Loucy (cell line): ENCODE measurements around the gene NKAP.

Source experiments
- EZH2phosphoT487 ChIP-seq: fragments of 200-600 bp; IDR thresholded peaks from 2 replicates; pipeline ENCODE4 v1.6.1; 2018; ENCODE audit warnings: antibody characterized with exemption, mild to moderate bottlenecking, moderate library complexity, borderline replicate concordance
- TF ChIP-seq, protein P1 (sequence below): fragments of 200-600 bp; sonication (generic); conservative IDR thresholded peaks from 2 replicates; pipeline ENCODE4 v1.5.1; 2014; ENCODE audit warnings: mild to moderate bottlenecking, antibody characterized with exemption, low read length

- TF ChIP-seq, protein P1, sequence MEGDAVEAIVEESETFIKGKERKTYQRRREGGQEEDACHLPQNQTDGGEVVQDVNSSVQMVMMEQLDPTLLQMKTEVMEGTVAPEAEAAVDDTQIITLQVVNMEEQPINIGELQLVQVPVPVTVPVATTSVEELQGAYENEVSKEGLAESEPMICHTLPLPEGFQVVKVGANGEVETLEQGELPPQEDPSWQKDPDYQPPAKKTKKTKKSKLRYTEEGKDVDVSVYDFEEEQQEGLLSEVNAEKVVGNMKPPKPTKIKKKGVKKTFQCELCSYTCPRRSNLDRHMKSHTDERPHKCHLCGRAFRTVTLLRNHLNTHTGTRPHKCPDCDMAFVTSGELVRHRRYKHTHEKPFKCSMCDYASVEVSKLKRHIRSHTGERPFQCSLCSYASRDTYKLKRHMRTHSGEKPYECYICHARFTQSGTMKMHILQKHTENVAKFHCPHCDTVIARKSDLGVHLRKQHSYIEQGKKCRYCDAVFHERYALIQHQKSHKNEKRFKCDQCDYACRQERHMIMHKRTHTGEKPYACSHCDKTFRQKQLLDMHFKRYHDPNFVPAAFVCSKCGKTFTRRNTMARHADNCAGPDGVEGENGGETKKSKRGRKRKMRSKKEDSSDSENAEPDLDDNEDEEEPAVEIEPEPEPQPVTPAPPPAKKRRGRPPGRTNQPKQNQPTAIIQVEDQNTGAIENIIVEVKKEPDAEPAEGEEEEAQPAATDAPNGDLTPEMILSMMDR = no peak
- TF ChIP-seq EZH2phosphoT487 = no peak
Measured at GRCh38 chrX:119954374-119954773, 10.8 kb upstream of the NKAP start.
